ENCODE results near the gene ANKRD6. TPM values are rescaled to one million over a fixed set of nuclear protein-coding genes. Genes with fewer than 3 reads are reported as not detected.

ANKRD6 gene
- total RNA-seq, 1 experiment from 2014 or later: 4.1 TPM

DNA sequence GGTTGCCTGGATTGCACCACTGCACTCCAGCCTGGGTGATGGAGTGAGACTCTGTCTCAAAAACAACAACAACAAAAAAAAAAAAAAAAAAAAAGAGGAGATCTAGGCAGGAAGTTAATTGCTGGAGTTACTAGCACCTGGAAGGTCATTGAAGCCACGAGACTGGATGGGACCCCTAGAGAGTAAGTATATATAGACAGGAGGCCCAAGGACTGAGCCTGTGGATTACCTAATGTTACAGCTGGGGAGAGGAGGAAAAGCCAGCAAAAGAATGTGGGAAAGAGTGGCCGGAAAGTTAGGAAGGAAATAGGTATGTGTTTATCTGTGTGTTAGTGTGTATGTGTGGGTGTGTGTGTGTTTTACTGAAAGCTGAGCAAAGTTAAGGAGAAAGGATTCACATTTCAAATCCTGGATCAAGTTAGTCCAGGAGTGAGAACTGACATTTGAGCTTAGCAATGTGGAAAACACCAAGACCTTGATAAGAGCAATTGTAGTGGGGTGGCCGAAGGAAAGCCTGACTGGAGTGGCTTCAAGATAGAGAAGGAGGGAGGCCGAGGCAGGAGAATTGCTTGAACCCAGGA, 38.4 kb downstream of the ANKRD6 start:
- no peak for DNase-seq (ENCODE audit: low read depth)

DNA sequence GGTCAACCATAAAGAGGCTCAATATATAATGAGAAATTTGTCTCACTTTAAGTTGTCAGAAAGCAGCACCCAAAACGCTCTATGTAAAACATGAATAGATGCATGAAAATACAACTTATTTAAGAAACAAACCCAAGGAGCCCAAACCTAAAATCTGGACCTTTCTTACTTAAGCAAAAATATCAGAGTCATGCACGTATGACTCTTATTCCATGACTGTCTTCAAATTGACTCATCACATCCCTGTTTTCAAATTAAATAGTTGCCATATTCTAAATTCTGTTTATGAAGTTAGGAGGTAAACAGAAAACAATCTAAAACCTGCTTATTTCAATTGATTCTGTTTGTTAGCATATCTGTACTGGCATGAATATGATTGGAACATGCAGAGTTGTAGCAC, 42.1 kb downstream of the ANKRD6 start:
- DNase-seq (ENCODE audit: low read depth): no peak

DNA sequence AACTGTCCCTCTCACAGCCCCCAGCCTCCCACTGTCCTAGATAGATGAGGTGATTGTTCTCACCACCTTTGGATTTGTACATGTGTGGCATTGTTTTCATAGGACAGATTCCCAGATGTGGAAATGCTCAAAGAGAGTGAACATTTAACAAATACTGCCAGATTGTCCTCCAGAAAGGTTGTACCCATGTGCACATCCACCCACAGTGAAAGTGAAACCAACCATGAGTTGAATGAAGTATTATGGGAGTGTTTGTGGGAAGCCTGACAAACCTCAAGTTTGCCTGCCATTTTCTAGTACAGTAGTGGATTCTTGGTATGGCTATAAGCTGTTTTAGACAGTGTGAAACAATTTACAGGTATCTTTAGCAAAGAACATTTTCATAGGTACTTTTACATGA, 42.7 kb downstream of the ANKRD6 start:
- DNase-seq (ENCODE audit: low read depth): peak; percentile 28

DNA sequence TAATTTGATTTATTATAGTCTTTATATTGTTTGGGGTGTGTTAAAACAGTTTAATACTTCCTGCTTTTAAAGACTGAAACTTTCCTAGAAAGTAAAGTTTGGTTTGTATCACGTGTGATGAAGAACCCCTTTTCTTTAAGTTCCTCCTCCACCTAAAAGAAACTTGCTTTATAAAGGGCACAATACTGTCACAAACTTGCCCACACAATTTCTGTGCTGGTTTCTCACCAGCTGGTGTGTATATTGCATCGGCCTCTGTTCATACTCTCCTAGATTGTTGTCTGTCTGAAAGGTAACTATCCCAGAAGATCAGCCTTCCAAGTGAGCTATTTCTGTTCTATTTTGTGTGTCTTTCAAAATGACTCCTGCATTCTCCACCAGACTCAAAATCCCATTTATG, 46.9 kb downstream of the ANKRD6 start:
- no peak for DNase-seq (ENCODE audit: low read depth)

DNA sequence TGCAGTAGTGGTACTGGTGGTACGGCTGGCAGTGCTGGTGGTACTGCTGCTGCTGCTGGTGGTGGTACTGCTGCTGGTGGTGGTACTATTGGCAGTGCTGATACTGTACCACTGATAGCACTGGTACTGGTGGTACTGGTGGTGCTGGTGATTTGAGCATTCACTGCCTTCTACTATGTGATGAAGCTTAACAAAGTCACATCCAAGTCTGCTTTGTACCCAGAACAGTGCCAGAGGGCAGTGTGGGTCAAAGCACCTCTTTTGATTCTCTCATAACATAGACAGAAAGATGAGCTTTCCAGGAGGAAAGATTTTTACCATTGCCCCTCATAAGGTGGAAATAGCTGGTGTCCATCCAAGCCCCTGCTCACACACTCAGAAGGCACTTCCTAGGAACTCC, 48.7 kb downstream of the ANKRD6 start:
- DNase-seq (ENCODE audit: low read depth): no peak

DNA sequence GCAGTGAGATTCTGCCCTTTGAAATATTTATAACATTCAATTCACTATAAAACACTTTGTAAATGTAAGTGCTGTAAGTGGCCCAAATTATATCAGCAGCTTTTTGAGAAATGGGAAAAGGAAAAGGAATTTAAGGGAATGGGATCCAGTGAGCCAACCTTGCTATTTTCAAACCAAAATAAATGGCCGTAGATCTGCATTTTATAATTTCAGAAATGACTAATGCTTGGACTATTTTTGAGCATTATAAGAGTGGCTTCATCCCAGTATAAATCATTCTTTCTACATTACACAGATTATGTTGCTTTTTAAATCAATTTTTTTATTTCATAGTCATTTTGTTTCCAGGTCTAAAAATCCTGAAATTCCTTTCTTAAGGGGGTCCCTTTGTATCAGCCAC, 49.2 kb downstream of the ANKRD6 start:
- no peak for DNase-seq (ENCODE audit: low read depth)

DNA sequence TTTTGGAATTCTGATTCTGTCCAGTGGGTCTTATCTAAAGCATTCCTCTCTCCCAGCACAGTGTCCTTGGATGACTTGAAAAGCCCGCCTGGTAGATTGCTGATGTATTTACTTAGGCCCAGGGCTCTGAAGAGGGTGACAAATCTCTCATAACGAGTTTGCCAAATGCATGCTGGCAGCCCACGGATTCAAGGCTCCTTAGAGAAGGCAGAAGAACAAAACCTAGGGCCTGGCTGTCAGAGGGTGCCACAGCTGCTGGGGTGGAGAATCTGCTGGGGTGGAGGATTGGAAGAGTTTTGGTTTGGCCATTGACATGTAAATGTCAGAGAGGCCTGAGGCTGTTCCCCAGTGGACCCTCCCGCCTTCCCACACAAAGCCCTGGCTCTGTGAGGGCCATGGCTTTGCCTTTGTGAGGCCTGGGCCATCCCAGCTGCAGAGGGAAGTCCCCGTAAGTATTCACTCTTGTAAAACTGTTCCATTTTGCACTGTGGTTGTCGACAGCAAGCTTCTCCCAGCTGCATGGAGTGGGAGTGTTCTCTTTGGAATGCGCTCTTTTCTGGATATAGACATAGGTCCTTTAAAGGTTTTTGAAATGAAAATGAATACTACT, 50.3 kb downstream of the ANKRD6 start:
- peak; percentile 6 for DNase-seq (ENCODE audit: low read depth)

DNA sequence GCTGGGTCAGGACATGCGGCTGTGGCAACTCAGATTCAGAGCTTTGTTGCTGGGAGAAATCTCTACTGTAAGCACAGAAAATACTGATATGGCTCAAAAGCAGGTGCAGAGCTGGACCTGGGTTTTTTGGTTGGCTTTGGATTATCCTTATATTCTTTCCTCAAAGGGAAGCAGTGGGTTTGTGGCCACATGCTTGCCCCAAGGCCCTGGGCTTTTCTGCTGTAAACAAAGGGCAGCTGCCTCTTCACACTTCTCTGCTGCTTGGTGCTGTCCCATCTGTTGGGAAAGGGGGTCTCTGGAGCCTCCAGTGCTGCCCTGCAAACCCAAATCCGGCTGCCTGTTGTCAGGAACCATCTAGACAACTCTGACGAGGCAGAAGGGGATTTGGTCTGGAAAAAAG, 52.4 kb downstream of the ANKRD6 start:
- no peak for DNase-seq (ENCODE audit: low read depth)

DNA sequence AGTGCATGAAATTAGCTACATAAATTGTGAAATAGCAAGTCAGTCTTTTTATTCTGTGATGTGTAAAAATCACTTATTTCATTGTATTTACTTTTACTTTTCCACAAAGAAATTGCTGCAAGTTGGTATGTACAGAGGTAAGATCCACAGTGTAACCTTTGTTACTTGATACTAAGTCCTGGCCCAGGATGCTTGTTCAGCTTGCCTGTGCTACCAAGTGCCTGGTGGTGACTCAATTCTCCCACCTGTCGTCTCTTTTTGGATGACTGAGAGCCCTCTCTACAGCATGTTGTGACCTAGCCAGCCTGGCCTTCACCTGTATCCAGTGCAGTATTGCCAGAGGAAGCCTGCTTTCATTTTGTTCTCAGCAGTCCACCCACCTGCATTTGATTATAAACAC, 54.9 kb downstream of the ANKRD6 start:
- DNase-seq (ENCODE audit: low read depth): no peak

DNA sequence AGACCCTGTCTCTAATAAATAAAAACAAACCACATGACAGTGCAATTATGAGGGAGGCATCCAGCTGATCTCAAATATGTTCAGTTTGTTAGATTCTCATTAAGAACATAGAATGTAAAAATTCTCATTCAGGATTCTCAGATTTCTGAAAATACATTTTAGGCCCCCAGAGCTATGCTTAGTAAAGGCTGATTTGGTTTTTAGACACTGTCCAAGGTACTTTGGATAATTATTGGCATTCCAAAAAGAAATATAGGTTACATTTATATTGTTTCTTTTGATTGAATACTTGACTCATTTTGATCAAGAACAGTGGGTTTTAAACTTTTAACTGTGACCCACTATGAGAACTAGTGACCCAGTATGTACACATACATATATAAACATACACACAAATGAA, 55.5 kb downstream of the ANKRD6 start:
- DNase-seq (ENCODE audit: low read depth): no peak

DNA sequence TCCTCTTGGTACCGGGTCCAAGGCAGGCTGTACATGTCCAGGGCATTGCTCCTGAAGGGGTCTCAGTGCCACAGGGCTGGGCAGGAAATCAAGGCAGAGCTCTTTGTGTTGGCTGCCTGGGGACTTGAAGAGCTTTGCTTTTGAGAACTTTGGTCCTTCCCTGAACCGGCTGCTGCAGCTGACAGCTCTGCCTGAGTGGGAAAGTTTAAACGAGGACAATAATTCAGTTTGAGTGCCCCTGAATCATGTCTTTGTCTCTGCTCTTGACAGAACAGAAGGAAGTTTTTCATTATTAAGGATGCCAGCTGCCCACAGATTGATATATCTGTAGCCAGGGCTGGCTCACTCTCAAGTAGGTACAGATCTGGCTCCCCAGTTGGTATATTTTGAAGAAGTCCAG, 56.1 kb downstream of the ANKRD6 start:
- DNase-seq (ENCODE audit: low read depth): no peak

DNA sequence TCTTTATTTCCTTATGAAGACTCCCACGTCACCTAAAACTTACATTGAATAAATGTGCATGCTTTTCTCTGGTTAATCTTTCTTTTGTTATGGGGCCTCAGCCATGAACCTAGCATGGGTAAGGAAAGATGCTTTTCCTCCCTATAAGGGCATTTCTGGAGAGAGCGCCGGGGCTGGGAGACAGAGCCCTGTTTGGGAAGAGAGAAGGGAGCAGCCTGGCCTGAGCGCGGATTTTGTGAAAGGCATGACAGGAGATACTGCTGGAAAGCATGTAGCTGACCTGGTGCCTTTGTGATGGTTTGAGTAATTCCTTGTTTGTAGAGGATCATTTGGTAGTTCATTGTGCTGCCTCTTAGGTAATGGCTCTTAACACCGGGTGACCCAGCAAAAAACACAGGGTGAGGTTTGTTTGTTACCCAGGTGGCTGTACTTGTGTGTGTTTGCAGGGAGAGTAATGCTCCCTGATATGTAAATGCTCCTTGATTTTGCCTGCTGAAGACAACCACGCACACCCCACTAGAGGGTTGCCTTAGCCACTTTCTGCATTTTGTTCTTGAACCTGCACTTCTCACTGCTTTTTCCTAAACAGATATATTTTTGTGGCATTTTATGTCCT, 59.2 kb downstream of the ANKRD6 start:
- DNase-seq (ENCODE audit: low read depth): no peak

DNA sequence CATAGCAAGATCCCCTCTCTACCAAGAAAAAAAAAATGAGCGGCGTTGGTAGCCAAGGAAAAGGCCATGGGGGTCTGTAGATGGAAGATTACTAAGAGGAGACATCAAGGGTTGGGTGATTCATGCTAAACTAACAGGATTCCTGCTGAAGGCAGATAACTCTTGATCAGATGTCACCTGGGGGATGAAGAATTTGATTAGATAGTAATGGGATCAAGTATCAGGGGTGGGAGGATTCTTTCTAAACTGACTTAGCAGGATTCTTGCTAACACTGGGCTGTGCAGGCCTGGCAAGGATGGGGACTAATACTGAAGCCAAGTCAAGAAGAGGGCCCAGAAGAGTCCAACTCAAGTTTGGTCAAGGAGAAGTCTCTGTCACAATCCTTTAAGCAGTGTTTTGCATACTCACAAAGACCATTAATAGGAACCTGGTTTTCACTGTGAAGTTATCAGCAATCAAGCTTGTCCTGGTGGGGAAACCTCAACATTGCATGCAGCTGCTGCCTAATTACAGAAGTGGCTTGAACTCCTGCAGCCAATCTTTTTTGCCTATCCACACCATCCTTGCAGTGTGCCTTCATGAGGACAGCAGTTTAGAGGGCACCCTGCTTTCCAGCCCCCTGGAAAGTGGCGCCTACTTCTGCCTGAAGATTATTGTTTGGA, 61.3 kb downstream of the ANKRD6 start:
- no peak for DNase-seq (ENCODE audit: low read depth)

DNA sequence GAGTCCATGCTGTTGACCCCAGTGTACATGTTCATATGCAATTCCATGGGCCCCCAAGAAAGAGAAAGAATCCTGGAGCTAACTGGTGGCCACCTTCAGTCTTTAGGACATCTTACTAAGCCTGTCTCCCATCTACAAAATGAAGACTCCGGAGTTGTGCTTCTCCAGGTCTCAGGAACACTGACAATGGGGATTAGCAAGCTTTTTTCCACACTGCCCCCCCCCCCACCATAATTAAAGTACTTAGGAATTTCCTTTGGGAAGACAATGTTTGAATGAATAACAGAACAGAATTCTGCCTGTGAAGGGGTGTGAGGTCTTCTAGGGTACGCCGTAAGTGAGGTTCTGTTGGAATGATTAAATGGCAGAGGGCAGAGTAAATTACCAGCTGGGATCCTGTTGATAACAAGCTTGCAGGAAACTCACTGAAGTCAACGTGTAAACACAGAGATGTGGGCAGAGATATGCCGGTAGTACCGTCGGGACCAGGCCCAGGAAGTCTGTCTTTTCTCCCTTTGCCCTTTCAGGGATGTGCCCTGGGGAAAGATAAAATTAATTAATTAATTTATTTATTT, 63.1 kb downstream of the ANKRD6 start:
- no peak for DNase-seq (ENCODE audit: low read depth)

DNA sequence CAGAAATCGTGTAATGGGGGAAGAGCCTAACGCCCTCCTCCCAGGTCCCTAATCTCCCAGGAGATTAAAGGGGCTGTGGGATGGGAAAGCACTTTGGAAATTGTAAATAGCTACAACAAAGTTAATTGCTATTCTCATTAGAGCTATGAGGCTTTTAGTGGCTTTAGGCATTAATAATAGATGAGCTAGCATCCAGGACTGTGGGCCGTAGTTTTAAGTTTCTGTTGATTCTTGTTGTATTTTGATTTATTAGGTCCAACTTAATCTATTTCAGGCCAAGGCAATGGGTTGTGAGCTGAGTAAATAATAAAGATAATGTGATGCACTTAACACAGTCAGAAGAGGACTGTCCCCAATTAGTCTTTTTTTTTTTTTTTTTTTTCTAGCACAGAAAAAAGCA, 67.7 kb downstream of the ANKRD6 start:
- DNase-seq (ENCODE audit: low read depth): no peak

DNA sequence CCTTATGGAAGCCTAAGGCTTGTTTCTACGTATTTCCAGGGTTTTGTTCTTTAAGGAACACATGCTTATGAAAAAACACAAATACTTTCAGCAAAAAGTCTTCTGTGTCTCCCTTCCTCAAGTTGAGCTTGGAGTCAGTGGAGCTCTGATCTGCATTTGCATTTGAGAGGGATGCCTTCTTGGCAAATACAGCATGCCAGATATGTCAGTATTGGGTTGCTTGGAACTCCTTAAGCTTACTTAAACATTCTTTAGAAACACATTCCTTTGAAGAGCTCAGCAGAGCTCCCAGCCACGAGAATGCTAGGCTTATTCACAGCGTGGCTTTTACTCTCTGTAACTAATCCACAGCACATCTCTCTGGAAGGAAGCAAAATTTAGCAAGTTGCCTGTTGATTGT, 68.3 kb downstream of the ANKRD6 start:
- no peak for DNase-seq (ENCODE audit: low read depth)

DNA sequence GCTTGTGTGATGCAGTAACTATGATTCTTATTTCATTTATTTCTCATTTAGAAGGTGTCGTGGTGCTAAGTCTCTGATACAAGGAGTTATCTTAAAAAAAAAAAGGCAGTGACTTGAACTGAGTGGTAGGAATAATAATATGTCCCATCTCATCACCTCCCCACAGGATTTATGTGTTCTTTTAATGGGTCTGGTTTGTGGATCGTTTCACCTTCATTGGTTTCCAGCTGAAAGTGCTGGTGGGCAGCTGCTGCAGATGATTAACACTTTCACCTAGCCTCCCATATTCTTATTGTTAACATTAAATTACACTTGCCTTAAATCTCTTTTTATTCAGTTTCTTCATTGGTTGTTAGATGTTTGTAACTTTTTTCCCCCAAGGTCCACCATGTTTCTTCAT, 68.8 kb downstream of the ANKRD6 start:
- DNase-seq (ENCODE audit: low read depth): no peak

DNA sequence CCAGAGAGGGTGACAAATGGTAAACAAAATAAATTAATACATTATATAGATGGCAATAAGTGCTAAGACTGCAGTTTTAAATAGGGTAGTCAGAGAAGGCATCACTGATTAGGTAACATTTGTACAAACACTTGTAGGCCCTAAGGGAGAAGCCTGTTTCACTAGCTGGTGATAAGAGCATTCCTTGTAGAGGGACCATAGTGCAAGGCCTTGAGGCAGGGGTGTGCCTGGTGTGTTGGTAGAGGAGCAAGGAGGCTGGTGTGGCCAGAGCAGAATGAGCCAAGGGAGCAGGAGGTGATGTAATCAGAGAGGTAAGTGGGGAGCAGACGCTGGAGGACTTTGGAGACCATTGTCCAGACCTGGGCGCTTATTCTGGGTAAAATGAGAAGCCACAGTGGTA, 70.7 kb downstream of the ANKRD6 start:
- DNase-seq (ENCODE audit: low read depth): no peak

DNA sequence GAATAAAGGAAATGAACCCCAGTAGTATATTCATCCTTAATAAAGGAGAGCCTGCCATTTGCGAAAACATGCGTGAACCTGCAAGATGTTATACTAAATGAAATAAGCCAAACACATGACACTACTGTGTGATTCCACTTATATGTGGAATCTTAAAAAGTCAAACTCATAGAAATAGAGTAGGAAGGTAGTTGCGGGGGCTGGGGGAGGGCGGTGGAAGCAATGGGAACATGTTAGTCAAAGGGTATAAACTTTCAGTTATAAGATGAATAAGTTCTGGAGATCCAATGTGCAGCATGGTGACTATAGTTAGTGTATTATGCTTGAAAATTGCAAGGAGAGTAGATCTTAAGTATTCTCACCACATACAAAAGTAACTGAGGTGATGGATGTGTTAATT, 72.9 kb downstream of the ANKRD6 start:
- no peak for DNase-seq (ENCODE audit: low read depth)

DNA sequence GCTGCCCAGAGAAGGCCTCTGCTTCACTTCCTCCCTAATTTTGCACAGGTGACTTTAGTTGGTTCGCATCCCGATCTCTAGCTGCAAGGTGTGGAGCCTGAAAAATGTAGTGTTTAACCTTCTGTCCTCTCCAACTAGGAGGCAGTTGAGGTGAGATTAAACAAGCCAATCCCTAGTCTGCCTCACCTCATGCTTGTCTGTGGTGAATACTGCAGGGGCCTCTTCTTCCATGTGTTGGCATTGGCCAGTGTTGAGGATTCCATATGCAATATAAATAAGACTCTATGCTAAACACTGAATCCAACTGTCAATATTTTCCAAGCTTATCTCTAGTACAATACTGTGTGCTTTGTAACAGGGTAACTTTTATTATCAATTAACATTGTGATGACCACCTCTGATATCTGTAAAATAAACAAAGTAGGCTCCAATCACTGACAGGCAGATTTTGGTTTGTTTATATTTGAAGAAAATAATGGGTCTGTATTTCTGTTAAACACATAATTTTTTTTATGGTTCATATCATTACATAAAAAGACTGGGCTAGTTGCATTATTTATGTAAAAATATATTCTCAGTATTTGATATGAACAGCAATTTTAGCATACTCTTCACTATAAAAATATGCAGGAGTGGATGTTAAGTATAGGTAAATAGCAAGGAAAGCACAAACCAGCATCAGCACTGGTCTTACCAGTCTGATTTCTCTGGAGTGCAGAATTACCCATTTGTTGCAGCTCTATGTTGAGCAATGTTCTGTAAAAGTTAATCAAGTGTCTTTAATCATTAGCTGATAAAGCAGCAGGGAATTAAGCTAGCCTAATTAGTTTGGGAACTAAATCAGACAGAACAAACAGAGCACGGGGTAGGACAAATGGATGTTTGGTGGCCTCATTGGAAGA, 74.0 kb downstream of the ANKRD6 start:
- DNase-seq (ENCODE audit: low read depth): no peak

DNA sequence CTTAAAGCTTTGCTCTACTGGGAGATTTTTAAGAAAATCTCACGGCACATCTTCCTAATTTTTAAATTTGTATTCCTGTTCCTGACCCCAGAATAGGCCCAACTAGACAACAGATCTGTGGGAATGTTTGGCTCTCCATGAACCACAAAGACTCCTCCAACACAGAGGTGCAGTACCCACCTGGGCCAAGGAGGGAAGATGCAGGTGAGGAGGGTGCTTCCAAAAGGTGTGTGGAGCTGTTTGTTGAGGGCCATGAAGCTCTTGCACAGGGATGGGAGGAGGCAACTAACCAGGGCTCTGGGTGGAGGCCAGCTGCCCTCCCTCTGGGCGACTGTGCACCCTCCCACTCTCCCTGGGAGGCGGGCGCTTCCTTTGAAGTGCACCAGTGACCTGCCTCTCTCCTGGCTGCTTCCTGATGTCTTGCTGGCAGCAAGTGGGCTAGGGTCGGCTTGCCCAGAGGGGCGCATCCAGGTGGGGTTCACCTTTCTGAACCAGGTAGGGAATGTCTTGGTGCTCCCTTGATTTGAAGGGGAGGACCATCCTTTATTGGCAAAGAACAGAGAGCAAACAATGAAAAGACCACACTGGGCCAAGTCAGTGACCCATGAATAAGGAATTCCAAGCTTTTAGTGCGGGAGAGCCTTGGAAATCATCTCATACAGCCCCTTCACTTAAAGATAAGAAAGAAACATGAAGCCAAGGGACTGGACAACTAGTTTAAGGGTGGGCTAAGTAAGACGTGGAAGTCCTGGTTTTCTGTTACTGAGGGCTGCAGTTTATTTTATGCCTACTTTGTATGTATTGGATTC, 76.0 kb downstream of the ANKRD6 start:
- peak; percentile 28 for DNase-seq (ENCODE audit: low read depth)
